CD4-positive, alpha-beta T cell treated with Interleukin-6 for 4 hours (primary cell): ENCODE results near the gene RYR3.

Source experiments
- DNase-seq: peaks from one replicate; pipeline ENCODE4 v3.0.0-alpha.2; 2020; ENCODE audit warnings: mixed read lengths

Gene RYR3

GRCh38 chr15:33600212-33600611 lies 289.4 kb downstream of the RYR3 start:
- no peak for DNase-seq

- no peak for DNase-seq
Measured at GRCh38 chr15:33601461-33601860, 290.7 kb downstream of the RYR3 start.

- DNase-seq: no peak
Measured at GRCh38 chr15:33608714-33609113, 297.9 kb downstream of the RYR3 start.

- no peak for DNase-seq
Measured at GRCh38 chr15:33612721-33613304, 302.0 kb downstream of the RYR3 start.

GRCh38 chr15:33616475-33616874 lies 305.7 kb downstream of the RYR3 start:
- no peak for DNase-seq

- no peak for DNase-seq
Measured at GRCh38 chr15:33618350-33618749, 307.6 kb downstream of the RYR3 start.

GRCh38 chr15:33621141-33621540 lies 310.4 kb downstream of the RYR3 start:
- no peak for DNase-seq

GRCh38 chr15:33623010-33623409 lies 312.2 kb downstream of the RYR3 start:
- DNase-seq: no peak

- no peak for DNase-seq
Measured at GRCh38 chr15:33624439-33624838, 313.7 kb downstream of the RYR3 start.

- no peak for DNase-seq
Measured at GRCh38 chr15:33629647-33630046, 318.9 kb downstream of the RYR3 start.

GRCh38 chr15:33636234-33636633 lies 325.5 kb downstream of the RYR3 start:
- DNase-seq: no peak

- no peak for DNase-seq
Measured at GRCh38 chr15:33636958-33637357, 326.2 kb downstream of the RYR3 start.

- no peak for DNase-seq
Measured at GRCh38 chr15:33638453-33638852, 327.7 kb downstream of the RYR3 start.

GRCh38 chr15:33639051-33639450 lies 328.3 kb downstream of the RYR3 start:
- DNase-seq: no peak

GRCh38 chr15:33639456-33639855 lies 328.7 kb downstream of the RYR3 start:
- no peak for DNase-seq

GRCh38 chr15:33639978-33640377 lies 329.2 kb downstream of the RYR3 start:
- DNase-seq: no peak

GRCh38 chr15:33641069-33641468 lies 330.3 kb downstream of the RYR3 start:
- DNase-seq: no peak

- DNase-seq: no peak
Measured at GRCh38 chr15:33644304-33644703, 333.5 kb downstream of the RYR3 start.

- no peak for DNase-seq
Measured at GRCh38 chr15:33646744-33647143, 336.0 kb downstream of the RYR3 start.

- no peak for DNase-seq
Measured at GRCh38 chr15:33649217-33649933, 338.6 kb downstream of the RYR3 start.

GRCh38 chr15:33654860-33655259 lies 344.1 kb downstream of the RYR3 start:
- no peak for DNase-seq

- DNase-seq: no peak
Measured at GRCh38 chr15:33655488-33655887, 344.7 kb downstream of the RYR3 start.

- DNase-seq: no peak
Measured at GRCh38 chr15:33656168-33656567, 345.4 kb downstream of the RYR3 start.

GRCh38 chr15:33660151-33660550 lies 349.4 kb downstream of the RYR3 start:
- DNase-seq: no peak

GRCh38 chr15:33662014-33662413 lies 351.2 kb downstream of the RYR3 start:
- no peak for DNase-seq
